ENCODE data around the gene PIN1. TPM values are rescaled to one million over a fixed set of nuclear protein-coding genes. Genes with fewer than 3 reads are reported as not detected.

Gene PIN1
- total RNA-seq, 1 donor from 2014 or later = 57.1 TPM

DNA sequence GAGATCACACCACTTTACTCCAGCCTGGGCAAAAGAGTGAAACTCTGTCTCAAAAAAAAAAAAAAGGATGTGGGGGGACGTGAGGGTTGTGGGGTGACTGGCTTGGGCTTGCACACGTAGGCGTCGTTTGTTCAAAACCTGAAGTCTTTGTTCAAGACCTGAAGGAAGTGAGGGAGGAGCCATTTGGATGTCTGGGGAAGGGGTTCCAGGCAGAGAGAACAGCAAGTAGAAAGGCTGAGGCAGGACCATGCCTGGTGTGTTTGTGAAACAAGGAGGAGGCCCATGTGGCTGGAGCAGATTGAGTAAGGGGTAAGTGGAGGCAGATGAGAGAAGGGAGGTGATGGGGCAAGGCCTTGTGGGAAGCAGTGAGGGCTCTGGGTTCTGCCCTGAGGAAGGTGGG is 27.8 kb downstream of the PIN1 start:
- POLR2A ChIA-PET = interaction anchor here (0.7 kb wide), 1 partner anchor 51 kb away, joined by 3 read pairs; no protein-coding TSS in a partner anchor
- TF ChIP-seq CTCF (IDR thresholded peaks at IDR 0.05) = no peak
- Mint-ChIP-seq H3K9me3 (no peaks in the 10 kb centered on the region), H3K4me1 (peaks cover 8% of the 10 kb centered on the region), H3K4me3 (no peak overlapping the region), H3K27ac (no peak overlapping the region), H3K27me3 (no peaks in the 10 kb centered on the region), H3K36me3 (ENCODE audit: low read depth) (no peaks in the 10 kb centered on the region)
- intact Hi-C loops (cut with micrococcal nuclease) = no loop called here
- DNase-seq (no peak), ATAC-seq (ENCODE audit: low read depth) (no peak)
- CTCF ChIA-PET = no interaction called here

DNA sequence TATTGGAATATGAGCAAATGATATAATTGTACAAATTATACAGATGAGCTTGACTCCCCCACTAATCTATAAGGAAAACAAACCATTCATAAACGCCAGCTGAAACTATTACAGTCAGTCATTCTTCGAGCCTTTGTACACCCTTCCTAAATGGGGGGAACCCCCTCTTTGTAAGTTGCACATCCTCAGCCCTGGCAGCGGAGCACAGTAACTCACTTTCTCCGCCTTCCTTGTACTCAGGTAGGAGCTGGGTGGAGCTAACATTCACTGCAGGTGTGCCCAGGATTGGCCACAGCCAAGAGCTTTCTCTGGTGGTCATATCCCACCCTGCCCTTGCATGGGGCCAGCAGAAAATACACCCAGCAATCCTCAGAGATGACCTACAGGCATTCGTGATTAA is 28.6 kb downstream of the PIN1 start:
- DNase-seq (no peak), ATAC-seq (ENCODE audit: low read depth) (no peak)
- H3K4me1 Mint-ChIP-seq = peaks cover under 1% of the 10 kb centered on the region
- no peak overlapping the region for H3K4me3 Mint-ChIP-seq
- intact Hi-C loops (cut with micrococcal nuclease) = no loop called here
- H3K36me3 Mint-ChIP-seq (ENCODE audit: low read depth) = no peaks in the 10 kb centered on the region
- no peaks in the 10 kb centered on the region for H3K27me3 Mint-ChIP-seq
- ChIA-PET POLR2A (no interaction called here), CTCF (no interaction called here)
- H3K27ac Mint-ChIP-seq = no peak overlapping the region
- no peak for TF ChIP-seq CTCF (IDR thresholded peaks at IDR 0.05)
- no peaks in the 10 kb centered on the region for H3K9me3 Mint-ChIP-seq

GRCh38 chr19:9865732-9866501 is 30.8 kb downstream of the PIN1 start:
- intact Hi-C loops (cut with micrococcal nuclease) = no loop called here
- Mint-ChIP-seq H3K9me3 (no peaks in the 10 kb centered on the region), H3K27ac (no peak overlapping the region), H3K4me3 (no peak overlapping the region), H3K27me3 (no peaks in the 10 kb centered on the region), H3K36me3 (ENCODE audit: low read depth) (no peaks in the 10 kb centered on the region), H3K4me1 (no peaks in the 10 kb centered on the region)
- ATAC-seq (ENCODE audit: low read depth) = no peak
- DNase-seq = no peak
- ChIA-PET CTCF (no interaction called here), POLR2A (no interaction called here)
- no peak for TF ChIP-seq CTCF (IDR thresholded peaks at IDR 0.05)

- DNase-seq = no peak
- Mint-ChIP-seq H3K27ac (no peak overlapping the region), H3K36me3 (ENCODE audit: low read depth) (no peaks in the 10 kb centered on the region), H3K9me3 (no peaks in the 10 kb centered on the region), H3K4me1 (no peaks in the 10 kb centered on the region), H3K4me3 (no peak overlapping the region), H3K27me3 (no peaks in the 10 kb centered on the region)
- ChIA-PET CTCF (no interaction called here), POLR2A (no interaction called here)
- TF ChIP-seq CTCF (IDR thresholded peaks at IDR 0.05) = no peak
- ATAC-seq (ENCODE audit: low read depth) = no peak
- intact Hi-C loops (cut with micrococcal nuclease) = no loop called here
Measured at GRCh38 chr19:9868983-9869617, 34.0 kb downstream of the PIN1 start.

DNA sequence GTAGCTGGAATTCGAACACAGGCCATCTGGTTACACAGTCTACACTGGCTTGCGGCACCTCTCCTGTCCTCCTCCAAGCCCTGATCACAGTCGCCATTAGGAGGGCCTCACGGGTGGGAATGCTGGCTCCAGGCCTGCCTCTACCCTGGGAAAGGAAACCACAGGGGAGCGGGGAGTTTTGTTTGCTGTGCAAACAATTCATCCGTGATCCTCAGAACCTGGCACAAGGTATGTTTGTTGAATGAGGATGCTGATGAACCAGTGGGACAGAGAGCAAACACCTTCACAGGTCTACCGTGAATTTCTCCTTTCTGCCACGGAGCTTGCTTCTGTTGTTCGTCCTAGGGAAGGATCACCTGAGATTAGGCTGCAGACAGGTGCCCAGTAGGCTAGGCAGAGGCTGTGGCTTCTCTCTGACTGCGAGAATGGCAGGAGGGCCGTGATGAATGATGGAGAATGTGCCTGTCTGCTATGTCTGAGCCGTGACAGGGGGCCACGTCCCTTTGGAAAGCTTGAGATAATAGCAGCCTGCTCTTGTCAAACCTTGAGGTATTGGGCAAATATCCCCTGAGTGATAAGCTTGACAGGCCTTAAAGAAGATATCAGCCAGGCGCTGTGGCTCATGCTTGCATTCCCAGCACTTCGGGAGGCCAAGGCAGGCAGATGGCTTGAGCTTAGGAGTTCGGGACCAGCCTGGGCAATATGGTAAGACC is 36.7 kb downstream of the PIN1 start:
- no peaks in the 10 kb centered on the region for H3K9me3 Mint-ChIP-seq
- H3K4me3 Mint-ChIP-seq = no peak overlapping the region
- TF ChIP-seq CTCF (IDR thresholded peaks at IDR 0.05) = no peak
- peaks cover 8% of the 10 kb centered on the region for H3K27me3 Mint-ChIP-seq
- ChIA-PET CTCF (no interaction called here), POLR2A (interaction anchor here (0.5 kb wide), 1 partner anchor 344 kb away, joined by 4 read pairs; no protein-coding TSS in a partner anchor)
- H3K4me1 Mint-ChIP-seq = no peaks in the 10 kb centered on the region
- ATAC-seq (ENCODE audit: low read depth) = no peak
- no peak for DNase-seq
- intact Hi-C loops (cut with micrococcal nuclease) = no loop called here
- H3K36me3 Mint-ChIP-seq (ENCODE audit: low read depth) = no peaks in the 10 kb centered on the region
- H3K27ac Mint-ChIP-seq = no peak overlapping the region
